HG03432 (cell line): ENCODE results near the gene USP3.

Experiments
- ATAC-seq: cut with Tn5 transposase; IDR thresholded peaks from one replicate; pipeline ENCODE4 v1.9.1; 2021; ENCODE audit warnings: mild to moderate bottlenecking, moderate library complexity; ENCODE audit not compliant: unreplicated experiment

The USP3 gene

GRCh38 chr15:63494408-63494807, 10.0 kb upstream of the USP3 start:
- no peak for ATAC-seq

DNA sequence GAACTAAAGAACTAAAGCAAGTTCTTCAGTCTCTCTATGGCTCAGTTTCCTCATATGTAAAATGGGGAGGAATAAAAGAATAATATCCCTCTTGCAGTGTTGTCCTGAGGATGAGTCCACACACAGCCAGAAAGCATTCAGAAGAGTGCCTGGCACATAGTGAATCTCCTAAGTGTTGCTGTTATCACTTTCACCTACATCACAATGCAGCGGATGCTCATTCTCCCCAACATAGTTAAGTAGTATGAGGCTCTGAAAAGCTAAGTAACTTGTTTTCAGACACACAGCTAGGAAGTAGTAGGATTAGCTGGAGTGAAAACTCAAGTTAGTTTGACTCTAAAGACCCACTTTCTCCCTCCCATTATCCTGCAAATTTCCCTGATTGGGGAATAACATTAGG, 9.1 kb upstream of the USP3 start:
- ATAC-seq: no peak

DNA sequence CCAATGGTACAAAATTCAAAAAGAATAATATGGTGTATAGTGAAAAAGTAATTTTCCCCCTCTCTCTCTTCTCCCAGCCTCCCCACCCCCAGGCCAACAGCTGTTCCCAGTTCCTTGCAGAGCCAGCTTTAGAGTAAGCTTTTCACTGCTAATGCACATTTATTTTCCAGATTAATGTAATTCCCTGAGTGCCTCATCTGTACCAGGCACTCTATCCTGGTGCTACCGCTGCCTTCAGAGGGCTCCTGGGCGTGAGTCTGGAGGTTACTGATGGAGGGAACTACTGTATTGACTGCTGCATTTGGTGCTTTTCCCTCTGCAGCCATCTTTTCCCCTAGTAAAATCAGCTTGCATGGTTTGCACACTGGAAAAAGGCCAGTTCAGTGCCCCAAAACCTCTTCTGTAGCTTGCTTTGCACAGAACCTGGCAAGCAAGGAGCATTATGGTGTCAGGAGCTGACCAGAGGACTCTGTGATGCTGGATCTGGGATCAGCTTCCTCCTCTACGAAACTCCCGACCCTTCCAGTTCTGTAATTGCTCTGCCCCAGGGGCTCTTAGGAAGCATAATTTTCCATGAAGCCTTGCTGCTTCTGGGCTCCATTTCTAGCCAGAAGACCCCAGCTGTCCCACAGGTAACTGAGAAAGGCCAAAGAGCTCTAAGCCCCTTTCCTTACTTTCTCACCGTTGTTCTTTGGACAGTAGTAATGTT, 8.5 kb upstream of the USP3 start:
- ATAC-seq: no peak

GRCh38 chr15:63497642-63498467, 6.5 kb upstream of the USP3 start:
- no peak for ATAC-seq

GRCh38 chr15:63499175-63499549, 5.2 kb upstream of the USP3 start:
- ATAC-seq: no peak

GRCh38 chr15:63499611-63500010, 4.8 kb upstream of the USP3 start:
- no peak for ATAC-seq

DNA sequence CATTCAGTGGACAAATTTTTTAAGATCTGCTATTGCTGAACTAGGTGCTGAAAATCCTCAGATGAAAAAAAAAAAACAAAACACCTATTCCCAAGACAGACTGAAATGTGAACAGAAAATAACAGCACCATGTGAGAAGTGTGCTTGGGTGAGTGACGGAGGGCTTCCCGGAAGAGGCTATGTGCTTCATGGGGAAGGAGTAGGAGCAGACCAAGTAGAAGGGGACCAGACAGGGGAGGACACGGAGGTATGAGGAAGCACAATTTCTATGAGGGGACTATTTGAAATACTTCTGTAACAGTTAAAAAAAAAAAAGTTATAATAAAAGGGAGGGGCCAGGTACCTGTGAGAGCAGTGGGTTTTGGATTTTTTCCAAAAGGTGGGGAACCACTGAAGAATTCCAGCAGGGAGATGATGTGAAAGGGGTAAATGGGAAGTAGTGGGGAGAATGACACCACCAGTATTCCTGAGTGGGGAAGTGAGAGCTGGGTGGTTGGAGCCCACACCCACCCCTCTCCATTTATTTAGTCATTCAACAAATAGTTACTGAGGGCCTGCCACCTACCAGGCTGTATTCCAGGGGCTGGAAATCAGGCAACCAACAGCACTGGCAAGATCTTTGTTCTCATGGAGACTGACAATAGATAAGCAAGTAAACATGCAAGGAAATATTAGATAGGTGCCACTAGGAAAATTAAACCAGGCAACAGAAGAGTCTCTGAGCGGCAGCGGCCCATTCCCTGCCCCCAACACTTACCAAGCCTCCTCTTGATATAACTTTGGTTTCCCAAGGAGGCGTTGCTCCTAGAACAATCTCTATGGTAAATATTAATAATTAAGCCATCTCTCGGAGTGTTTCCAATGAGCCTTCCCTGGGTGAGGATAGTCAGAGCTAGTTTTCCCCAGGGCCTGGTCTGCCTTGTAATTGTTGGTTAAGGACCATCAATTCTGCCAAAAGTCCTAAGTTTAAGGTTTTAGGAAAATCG, 3.8 kb upstream of the USP3 start:
- no peak for ATAC-seq

GRCh38 chr15:63501256-63502089, 2.9 kb upstream of the USP3 start:
- ATAC-seq: no peak

DNA sequence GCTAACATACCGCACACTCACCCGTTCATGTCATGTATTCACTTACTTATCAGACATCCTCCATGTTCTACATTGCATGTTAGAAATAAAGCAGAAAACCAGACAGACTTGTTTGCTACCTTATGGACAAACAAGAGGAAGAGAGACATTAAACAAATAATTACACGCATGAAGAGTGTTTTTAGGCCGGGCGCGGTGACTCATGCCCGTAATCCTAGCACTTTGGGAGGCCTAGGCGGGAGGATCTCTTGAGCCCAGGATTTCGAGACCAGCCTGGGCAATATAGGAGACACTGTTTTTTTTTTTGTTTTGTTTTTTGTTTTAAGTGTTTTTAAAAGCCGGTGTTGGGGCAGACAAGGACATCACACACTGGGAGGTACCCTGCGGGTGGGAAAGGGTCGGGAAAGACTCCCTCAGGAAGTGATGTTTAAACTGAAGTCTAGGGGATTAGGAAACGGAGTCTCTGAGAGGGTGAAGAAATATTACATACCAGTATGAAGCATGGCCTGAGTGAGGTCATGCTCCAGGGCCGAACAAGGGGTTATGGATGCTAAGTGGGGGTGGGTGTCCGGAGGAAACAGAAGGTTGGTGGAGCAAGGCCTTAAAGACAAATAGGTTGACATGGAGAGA, 2.1 kb upstream of the USP3 start:
- no peak for ATAC-seq

DNA sequence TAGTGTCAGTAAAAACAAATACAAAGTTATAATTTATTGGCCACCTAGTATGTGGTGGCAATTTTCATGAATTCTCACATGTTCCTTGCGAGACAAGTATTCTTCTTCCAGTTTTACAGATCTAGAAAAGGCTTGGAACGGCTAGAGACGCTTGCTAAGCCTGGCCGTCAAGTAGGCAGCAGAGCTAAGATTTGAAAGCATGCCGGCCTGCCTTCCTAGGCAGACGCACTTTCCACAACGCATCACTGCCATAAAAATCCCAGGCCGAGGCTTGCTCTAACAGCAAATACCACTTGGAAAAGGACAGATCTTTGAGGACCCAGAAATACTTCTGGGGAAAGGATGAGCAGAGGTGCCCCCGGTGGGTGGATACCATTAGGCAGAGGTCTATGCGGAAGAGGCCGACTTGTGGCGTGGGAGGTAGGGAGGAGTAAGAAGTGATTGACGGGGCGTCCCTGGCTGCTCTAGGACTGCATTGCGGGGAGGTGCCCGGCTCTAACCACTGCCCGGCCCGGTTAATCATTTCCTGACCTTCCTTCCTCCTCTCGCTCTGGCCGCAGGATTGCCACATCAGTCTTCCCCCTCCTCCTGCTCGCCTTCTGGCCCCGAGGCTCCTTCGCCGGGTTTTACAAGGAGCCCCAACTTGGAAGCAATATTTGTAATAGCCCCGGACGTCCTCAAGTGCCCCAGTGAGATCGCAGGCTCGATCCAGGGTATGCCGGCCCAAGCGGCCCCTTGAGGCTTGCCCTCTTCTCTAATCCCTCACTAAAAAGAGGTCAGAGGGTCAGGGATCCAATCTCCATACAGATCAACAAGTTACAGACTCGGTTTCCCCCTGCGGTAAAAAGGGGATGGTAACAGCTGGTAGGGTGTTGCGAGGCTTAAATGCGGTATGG, 1.3 kb upstream of the USP3 start:
- peak; percentile 44 for ATAC-seq

DNA sequence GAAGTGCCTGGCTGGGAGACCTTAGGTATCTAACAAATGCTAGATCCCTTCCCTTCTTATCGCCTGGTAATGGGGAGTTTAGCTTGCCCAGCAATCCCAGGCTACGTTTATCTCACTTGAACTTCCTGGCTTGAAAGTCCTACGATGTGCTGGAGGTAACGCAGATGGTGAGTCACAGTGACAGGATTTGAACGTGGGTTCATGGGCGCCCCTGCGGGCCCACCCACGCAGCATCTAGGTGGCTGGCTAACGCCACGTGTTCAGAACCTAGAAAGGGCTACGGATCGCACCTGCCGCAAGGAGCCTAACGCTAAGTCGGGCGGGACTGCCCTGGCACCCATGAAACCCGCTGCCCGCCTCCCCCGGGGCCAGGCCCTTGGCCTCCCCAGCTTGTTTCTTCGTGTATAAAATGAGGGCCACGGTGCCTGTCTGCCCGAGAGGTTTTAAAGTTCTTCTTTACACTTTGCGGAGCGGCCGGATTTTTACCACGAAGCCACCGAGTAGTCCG, 600 bp upstream of the USP3 start:
- ATAC-seq: peak; percentile 25

DNA sequence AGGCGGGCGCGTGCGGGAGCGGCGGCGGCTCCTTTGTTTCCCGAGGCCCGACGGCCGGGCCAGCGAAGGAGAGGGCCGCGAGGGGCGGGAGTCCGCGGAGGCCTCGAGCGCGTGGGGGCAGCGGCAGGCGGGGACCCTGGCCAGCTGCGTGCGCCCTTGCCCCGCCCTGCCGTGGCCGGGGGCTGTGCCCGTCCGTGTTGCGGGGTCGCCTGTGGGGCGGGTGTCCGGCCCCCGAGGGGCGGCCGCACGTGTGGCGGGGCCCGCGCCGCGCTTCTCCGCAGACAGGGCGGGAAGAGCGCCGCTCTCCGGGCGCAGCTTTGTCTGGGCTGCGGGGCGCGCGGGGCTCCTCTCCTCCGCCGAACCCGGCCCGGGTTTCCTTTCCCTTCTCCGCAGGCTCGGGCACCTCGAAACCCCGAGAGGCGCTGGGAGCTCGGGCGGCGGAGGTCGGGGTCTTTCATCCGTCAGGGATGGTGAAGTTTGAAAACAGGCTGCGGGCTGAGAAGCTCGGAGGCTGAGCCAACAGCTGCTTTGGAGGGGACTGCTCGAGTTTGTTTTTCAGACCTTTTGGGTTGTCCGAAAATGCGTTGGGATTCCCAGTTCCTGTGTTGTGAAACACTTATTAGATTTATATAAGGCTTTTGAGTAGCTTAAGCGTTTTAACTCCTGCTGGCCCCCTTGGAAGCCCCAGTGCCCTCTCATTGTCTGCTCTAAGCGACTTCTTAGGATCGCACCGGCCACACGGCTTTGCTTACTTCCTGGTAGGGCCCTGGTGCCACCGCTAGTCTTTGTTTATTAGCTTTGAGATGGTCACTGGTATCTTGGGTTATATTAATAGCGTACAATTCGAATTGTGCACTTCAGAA, 817 bp downstream of the USP3 start:
- peak; percentile 9 for ATAC-seq

DNA sequence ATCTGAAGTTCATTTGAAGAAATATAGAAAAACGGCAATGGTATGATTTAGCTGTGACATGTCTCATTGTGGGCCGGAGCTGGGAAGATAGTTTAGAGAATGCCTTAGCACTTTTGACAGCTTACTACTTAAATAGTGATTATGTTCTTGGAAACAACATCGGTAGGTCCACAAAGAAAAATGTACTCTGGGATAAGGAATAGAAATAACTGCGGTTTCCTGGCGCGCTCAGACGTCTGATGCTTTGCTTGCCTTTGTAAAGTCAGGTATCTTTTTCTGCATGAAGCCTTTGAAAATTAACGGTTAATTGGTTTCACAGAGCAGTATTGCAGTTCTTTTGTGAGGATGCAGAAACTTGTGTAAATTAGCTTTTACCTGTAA, 1.4 kb downstream of the USP3 start:
- no peak for ATAC-seq

GRCh38 chr15:63506537-63507035, 2.2 kb downstream of the USP3 start:
- ATAC-seq: no peak

DNA sequence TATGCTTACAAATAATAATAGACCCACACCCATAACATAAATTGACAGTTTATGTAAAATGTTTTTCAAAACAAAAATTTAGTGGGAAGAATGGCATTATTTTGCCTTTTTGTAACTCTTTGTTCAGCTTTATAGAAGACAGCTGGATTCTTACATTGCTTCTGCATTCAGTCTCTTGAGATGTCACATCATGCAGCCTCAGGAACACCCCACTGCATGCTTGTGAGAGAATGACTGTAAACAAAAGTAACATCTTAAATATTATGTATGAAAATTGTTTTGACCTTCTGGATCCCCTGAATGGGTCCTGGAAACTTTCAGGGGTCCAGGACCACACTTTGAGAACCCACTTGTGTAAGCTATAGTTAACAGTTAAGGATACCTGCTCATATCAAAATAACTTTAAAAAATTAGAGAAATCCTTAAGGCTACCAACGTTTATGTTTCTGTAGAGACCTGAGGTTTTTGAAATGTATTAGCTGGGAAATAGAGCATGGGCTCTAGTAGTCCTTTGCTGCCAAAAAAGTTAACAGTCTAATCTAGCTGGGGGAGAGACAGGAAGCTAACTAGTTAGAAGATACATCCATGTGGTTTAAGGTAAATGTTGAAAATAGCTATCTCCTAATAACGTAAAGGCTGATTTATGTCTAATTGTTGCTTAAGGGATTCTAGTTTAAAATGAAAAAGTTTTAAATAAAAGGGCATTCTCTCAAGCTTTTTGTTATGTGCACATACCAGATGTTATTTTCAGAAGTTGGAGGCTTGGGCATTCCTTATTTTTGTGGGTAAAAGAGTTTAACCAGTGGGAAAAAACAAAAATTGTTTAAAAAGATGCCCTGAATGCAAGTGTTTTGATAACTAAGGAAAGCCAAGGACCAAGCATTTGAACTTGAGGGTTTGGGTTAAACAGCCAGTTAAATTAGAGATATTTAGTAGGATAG, 3.8 kb downstream of the USP3 start:
- no peak for ATAC-seq
